ACC112 (cell line): ENCODE measurements around the gene TADA2A.
"Not testable (repeated sequence)": the region's sequence is repeated elsewhere in the genome, so short reads cannot be mapped to it uniquely, and the experiment has no call there.

Experiments
- H2AFZ ChIP-seq: fragments of 200-600 bp; sonication (generic); one replicate; pipeline ENCODE4 v1.6.0; 2017; ENCODE audit warnings: antibody characterized with exemption, low read length; ENCODE audit not compliant: unreplicated experiment
- H3K27ac ChIP-seq: fragments of 200-600 bp; sonication (generic); 2 replicates; pipeline ENCODE4 v1.5.1; 2014; ENCODE audit warnings: low read depth, mild to moderate bottlenecking, antibody characterized with exemption, low read length, moderate library complexity
- H3K27me3 ChIP-seq: fragments of 200-600 bp; sonication (generic); 2 replicates; pipeline ENCODE4 v1.6.1; 2014; ENCODE audit warnings: mild to moderate bottlenecking, antibody characterized with exemption, low read length, moderate library complexity, mixed read lengths; ENCODE audit not compliant: insufficient read depth
- H3K36me3 ChIP-seq: fragments of 200-600 bp; sonication (generic); 2 replicates; pipeline ENCODE4 v1.6.1; 2016; ENCODE audit warnings: mild to moderate bottlenecking, antibody characterized with exemption, low read length, moderate library complexity, mixed read lengths; ENCODE audit not compliant: insufficient read depth
- H3K4me1 ChIP-seq: fragments of 200-600 bp; sonication (generic); one replicate; pipeline ENCODE4 v1.6.1; 2016; ENCODE audit warnings: low read length, mixed read lengths; ENCODE audit not compliant: insufficient read depth, unreplicated experiment, control insufficient read depth
- H3K4me3 ChIP-seq: fragments of 200-600 bp; sonication (generic); 2 replicates; pipeline ENCODE4 v1.5.1; 2014; ENCODE audit warnings: mild to moderate bottlenecking, low read depth, low read length
- H3K79me2 ChIP-seq: fragments of 200-600 bp; sonication (generic); one replicate; pipeline ENCODE4 v1.6.0; 2016; ENCODE audit warnings: low read length; ENCODE audit not compliant: control insufficient read depth, unreplicated experiment, insufficient read depth

The TADA2A gene

GRCh38 chr17:37400505-37400904 is 6.2 kb upstream of the TADA2A start:
- Histone ChIP-seq H3K36me3 (no peaks in the 10 kb centered on the region), H2AFZ (no peak overlapping the region), H3K4me3 (no peak overlapping the region), H3K27ac (no peak overlapping the region), H3K4me1 (peaks cover 22% of the 10 kb centered on the region), H3K27me3 (no peaks in the 10 kb centered on the region), H3K79me2 (peaks cover 30% of the 10 kb centered on the region)

GRCh38 chr17:37405522-37405921 is 1.2 kb upstream of the TADA2A start:
- peaks cover 69% of the 10 kb centered on the region for H3K79me2 ChIP-seq
- H3K4me1 ChIP-seq: peaks cover 21% of the 10 kb centered on the region
- H3K27ac ChIP-seq, H2AFZ ChIP-seq, H3K36me3 ChIP-seq, H3K27me3 ChIP-seq: not testable (repeated sequence)
- H3K4me3 ChIP-seq: peak overlapping the region; percentile 100

- Histone ChIP-seq H3K27me3 (no peaks in the 10 kb centered on the region), H3K4me1 (peaks cover 21% of the 10 kb centered on the region), H2AFZ (peak overlapping the region; percentile 90), H3K79me2 (peaks cover 72% of the 10 kb centered on the region), H3K4me3 (peak overlapping the region; percentile 100), H3K27ac (peak overlapping the region; percentile 53), H3K36me3 (peaks cover 1% of the 10 kb centered on the region; the same call in 1 of the 2 replicates)
These were observed 591 bp upstream of the TADA2A start for GRCh38 chr17:37405955-37406634.

GRCh38 chr17:37408145-37408479 is 1.4 kb downstream of the TADA2A start:
- not testable (repeated sequence) for H3K27ac ChIP-seq, H3K36me3 ChIP-seq, H3K27me3 ChIP-seq, H2AFZ ChIP-seq
- H3K4me3 ChIP-seq: peak overlapping the region; percentile 99; the same call in 1 of the 2 replicates
- H3K79me2 ChIP-seq: peaks cover 64% of the 10 kb centered on the region
- H3K4me1 ChIP-seq: peaks cover 20% of the 10 kb centered on the region

GRCh38 chr17:37410357-37410756 is 3.7 kb downstream of the TADA2A start:
- Histone ChIP-seq H2AFZ (no peak overlapping the region), H3K27me3 (no peaks in the 10 kb centered on the region), H3K36me3 (peaks cover 14% of the 10 kb centered on the region), H3K27ac (no peak overlapping the region), H3K79me2 (peaks cover 43% of the 10 kb centered on the region), H3K4me1 (peaks cover 6% of the 10 kb centered on the region), H3K4me3 (no peak overlapping the region)

GRCh38 chr17:37413875-37414519 is 7.3 kb downstream of the TADA2A start:
- no peak overlapping the region for H2AFZ ChIP-seq
- no peak overlapping the region for H3K4me3 ChIP-seq
- H3K27ac ChIP-seq: no peak overlapping the region
- H3K4me1 ChIP-seq: peaks cover 4% of the 10 kb centered on the region
- peaks cover 16% of the 10 kb centered on the region for H3K36me3 ChIP-seq
- peaks cover 13% of the 10 kb centered on the region for H3K79me2 ChIP-seq
- H3K27me3 ChIP-seq: no peaks in the 10 kb centered on the region

- Histone ChIP-seq H3K4me3 (no peak overlapping the region), H3K4me1 (peaks cover 4% of the 10 kb centered on the region), H3K27ac (no peak overlapping the region), H3K79me2 (peaks cover 12% of the 10 kb centered on the region), H3K27me3 (no peaks in the 10 kb centered on the region), H3K36me3 (peaks cover 12% of the 10 kb centered on the region; the same call in 1 of the 2 replicates), H2AFZ (no peak overlapping the region)
These were observed 11.2 kb downstream of the TADA2A start for GRCh38 chr17:37417852-37418251.

- Histone ChIP-seq H2AFZ (no peak overlapping the region), H3K27ac (no peak overlapping the region), H3K79me2 (peaks cover 14% of the 10 kb centered on the region), H3K27me3 (no peaks in the 10 kb centered on the region), H3K4me1 (no peaks in the 10 kb centered on the region), H3K36me3 (peaks cover 17% of the 10 kb centered on the region), H3K4me3 (no peak overlapping the region)
These were observed 16.4 kb downstream of the TADA2A start for GRCh38 chr17:37422971-37423625.

- H3K36me3 ChIP-seq: peaks cover 17% of the 10 kb centered on the region
These were observed 18.6 kb downstream of the TADA2A start for GRCh38 chr17:37425268-37425667.

GRCh38 chr17:37429039-37429438 is 22.4 kb downstream of the TADA2A start:
- no peak overlapping the region for H3K4me3 ChIP-seq
- no peak overlapping the region for H2AFZ ChIP-seq
- H3K79me2 ChIP-seq: peaks cover 13% of the 10 kb centered on the region
- H3K36me3 ChIP-seq: peaks cover 19% of the 10 kb centered on the region
- 0 out of 2 replicates have a peak overlapping the region, but pooled peaks have one; percentile 39 for H3K27ac ChIP-seq
- H3K4me1 ChIP-seq: peaks cover 13% of the 10 kb centered on the region
- H3K27me3 ChIP-seq: no peaks in the 10 kb centered on the region

More at GRCh38 chr17:37425268-37425667, 18.6 kb downstream of the TADA2A start:
- Histone ChIP-seq H3K79me2 (peaks cover 9% of the 10 kb centered on the region), H3K27me3 (no peaks in the 10 kb centered on the region), H3K4me1 (peaks cover 10% of the 10 kb centered on the region), H3K4me3 (no peak overlapping the region), H2AFZ (no peak overlapping the region), H3K27ac (no peak overlapping the region)
